K562 (cell line): Measurements from ENCODE around the gene MFSD11. TPM values are rescaled to one million over a fixed set of nuclear protein-coding genes. Genes with fewer than 3 reads are reported as not detected.

Experiments used
- ATAC-seq: fragments of 200-7000 bp; cut with Tn5 transposase; 3 replicates; pipeline ENCODE4 v1.9.1; 2020; ENCODE audit warnings: moderate library complexity
- BruUV-seq: library from RNA; stranded (reverse); fragments of 400-500 nt; replicated peaks from 2 replicates; lab custom pipeline; 2021; lab: Mats Ljungman, UMichigan
- CTCF ChIA-PET: fragments of 300-600 bp; formaldehyde crosslinking; extraction: SDS; loops from one replicate; lab custom pipeline; 2021; ENCODE audit warnings: low intra/inter-chr PET ratio; lab: Yijun Ruan, JAX
- POLR2A ChIA-PET: fragments of 300-600, 350-650 bp; sonication (Branson Sonifier 250); formaldehyde crosslinking; extraction: SDS; loops from one replicate; lab custom pipeline; 2021; ENCODE audit warnings: antibody characterized with exemption, inconsistent platforms; lab: Yijun Ruan, JAX
- DNase-seq, 4 experiments: peaks; one replicate each; pipeline versions ENCODE4 v3.0.0 to v3.0.0-alpha.2; 2011 to 2018; ENCODE audit warnings: low spot score in 3 of 4, mixed read lengths in 3 of 4; ENCODE audit errors: extremely low read depth in 1 of 4
- FAIRE-seq: peaks from 2 replicates; lab custom pipeline; 2011; peaks lifted over from hg19 to GRCh38; lab: Jason Lieb, UNC
- H2AFZ ChIP-seq: 2 replicates; pipeline ENCODE4 v1.6.0; 2011; ENCODE audit warnings: low read depth, low read length, control low read depth, inconsistent platforms
- H3K27ac ChIP-seq: fragments of 200-600 bp; 3 replicates; pipeline ENCODE4 v1.8.0; 2011; ENCODE audit warnings: low read depth, mild to moderate bottlenecking, control low read depth, inconsistent platforms, low read length, moderate library complexity, mixed read lengths; ENCODE audit errors: extremely low read depth
- H3K27me3 ChIP-seq, 2 experiments: fragments of 300-600 bp in 1 of 2; 2 replicates in 1 of 2; 3 replicates in 1 of 2; pipeline versions ENCODE4 v1.6.0 to v1.8.0; 2011; ENCODE audit warnings: inconsistent platforms in 2 of 2, low read length in 2 of 2, mild to moderate bottlenecking in 1 of 2, mixed read lengths in 1 of 2, moderate library complexity in 1 of 2; ENCODE audit not compliant: control insufficient read depth in 2 of 2, insufficient read depth in 2 of 2
- H3K36me3 ChIP-seq: fragments of 300-600 bp; 3 replicates; pipeline ENCODE4 v1.8.0; 2011; ENCODE audit warnings: mild to moderate bottlenecking, low read length, inconsistent platforms; ENCODE audit not compliant: control insufficient read depth, insufficient read depth
- H3K4me1 ChIP-seq, 2 experiments: fragments of 200-600 bp in 1 of 2; replicated peaks in 1 of 2; 2 replicates in 1 of 2; 3 replicates in 1 of 2; pipeline versions ENCODE4 v1.5.1 to v1.8.0; 2011; ENCODE audit warnings: inconsistent platforms in 2 of 2, low read length in 2 of 2, mild to moderate bottlenecking in 1 of 2, mixed read lengths in 1 of 2, moderate library complexity in 1 of 2; ENCODE audit not compliant: control insufficient read depth in 2 of 2, insufficient read depth in 2 of 2
- H3K4me2 ChIP-seq: 2 replicates; pipeline ENCODE4 v1.6.1; 2011; ENCODE audit warnings: low read length, control low read depth, inconsistent platforms, mixed read lengths; ENCODE audit not compliant: insufficient read depth
- H3K4me3 ChIP-seq: fragments of 200-600 bp; sonication (generic), shearing (Covaris generic); 2 replicates; pipeline ENCODE4 v1.5.1; 2016; ENCODE audit warnings: control low read depth, inconsistent platforms
- H3K79me2 ChIP-seq: fragments of 200-600 bp; 3 replicates; pipeline ENCODE4 v1.8.0; 2011; ENCODE audit warnings: low read length, inconsistent platforms; ENCODE audit not compliant: control insufficient read depth, insufficient read depth
- H3K9ac ChIP-seq, 2 experiments: 2 replicates each; pipeline versions ENCODE4 v1.6.0 to v1.6.1; 2011; ENCODE audit warnings: low read depth in 2 of 2, low read length in 2 of 2, control low read depth in 1 of 2, inconsistent platforms in 1 of 2, mild to moderate bottlenecking in 1 of 2, mixed read lengths in 1 of 2; ENCODE audit not compliant: insufficient read depth in 1 of 2
- H3K9me1 ChIP-seq: one replicate; pipeline ENCODE4 v1.6.0; 2011; ENCODE audit warnings: inconsistent platforms, mild to moderate bottlenecking, low read length, moderate library complexity; ENCODE audit not compliant: control insufficient read depth, insufficient read depth
- H3K9me3 ChIP-seq: replicated peaks from 2 replicates; pipeline ENCODE4 v1.5.1; 2011; ENCODE audit warnings: low read depth, low read length, inconsistent platforms; ENCODE audit not compliant: control insufficient read depth, insufficient read depth
- H4K20me1 ChIP-seq: replicated peaks from 2 replicates; pipeline ENCODE4 v1.6.1; 2011; ENCODE audit warnings: low read length, inconsistent platforms, mixed read lengths; ENCODE audit not compliant: control insufficient read depth, insufficient read depth
- CEBPZ ChIP-seq: fragments of 150-350 bp; IDR thresholded peaks from 2 replicates; pipeline ENCODE4 v1.6.1; 2014; ENCODE audit warnings: low read depth, mild to moderate bottlenecking, low read length, borderline replicate concordance
- DPF2 ChIP-seq: fragments of 450-650 bp; IDR thresholded peaks from 2 replicates; pipeline ENCODE4 v1.6.1; 2016
- E2F6 ChIP-seq, 2 experiments: IDR thresholded peaks; 2 replicates each; pipeline ENCODE4 v1.6.1; 2011; ENCODE audit warnings: borderline replicate concordance in 1 of 2, control low read depth in 1 of 2, low read depth in 1 of 2, low read length in 1 of 2, mild to moderate bottlenecking in 1 of 2, mixed read lengths in 1 of 2, moderate library complexity in 1 of 2; ENCODE audit not compliant: insufficient read depth in 1 of 2, insufficient read length in 1 of 2, poor library complexity in 1 of 2, severe bottlenecking in 1 of 2; ENCODE audit errors: extremely low read depth in 1 of 2
- E2F8 ChIP-seq: fragments of 450-650 bp; IDR thresholded peaks from 2 replicates; pipeline ENCODE4 v1.7.1; 2018; ENCODE audit warnings: mild to moderate bottlenecking, low read depth; ENCODE audit not compliant: partially characterized antibody
- EGR1 ChIP-seq: fragments of 450-650 bp; conservative IDR thresholded peaks from 2 replicates; pipeline ENCODE4 v1.6.1; 2017; ENCODE audit warnings: mild to moderate bottlenecking
- HDAC3 ChIP-seq: fragments of 450-650 bp; IDR thresholded peaks from 2 replicates; pipeline ENCODE4 v1.6.1; 2018; ENCODE audit warnings: borderline replicate concordance, mild to moderate bottlenecking, moderate library complexity; ENCODE audit not compliant: partially characterized antibody
- HNRNPK ChIP-seq: fragments of 200-400 bp; formaldehyde crosslinking; IDR thresholded peaks from one replicate; pipeline ENCODE4 v1.6.1; 2018; ENCODE audit warnings: mild to moderate bottlenecking, low read depth, low read length; ENCODE audit not compliant: poor library complexity, severe bottlenecking
- MCM2 ChIP-seq: fragments of 450-650 bp; IDR thresholded peaks from 2 replicates; pipeline ENCODE4 v1.6.1; 2017; ENCODE audit warnings: low read depth, mild to moderate bottlenecking
- MEF2A ChIP-seq: IDR thresholded peaks from 2 replicates; pipeline ENCODE4 v1.6.1; 2011; ENCODE audit warnings: low read depth, mild to moderate bottlenecking, low read length, moderate library complexity; ENCODE audit not compliant: control insufficient read depth
- POLR3G ChIP-seq: IDR thresholded peaks from 2 replicates; pipeline ENCODE4 v1.6.1; 2011; ENCODE audit not compliant: insufficient read length, insufficient replicate concordance; ENCODE audit errors: extremely low read depth
- TRIM24 ChIP-seq, 2 experiments: fragments of 450-650 bp; IDR thresholded peaks; 2 replicates each; pipeline ENCODE4 v1.6.1; 2016
- ZBTB17 ChIP-seq: fragments of 450-650 bp; formaldehyde crosslinking; IDR thresholded peaks from 2 replicates; pipeline ENCODE4 v1.4.0; 2020; ENCODE audit warnings: mild to moderate bottlenecking
- WGBS: fragments of 100-300 bp; shearing (Covaris generic); methylation state at CpG from one replicate; pipeline ENCODE4 v1.1.6; 2016; ENCODE audit warnings: low coverage, mixed read lengths; ENCODE audit not compliant: insufficient coverage; ENCODE audit errors: missing lambda C conversion rate; 5-methylcytosine and 5-hydroxymethylcytosine counted together
- in situ Hi-C: fragments of 300-500 bp; cut with MboI; formaldehyde crosslinking; loops from 4 replicates; pipeline ENCODE4 v1.15.0; 2018; ENCODE audit warnings: inconsistent platforms, mixed read lengths
- intact Hi-C: fragments of 100-400 bp; cut with micrococcal nuclease; formaldehyde crosslinking; loops from 2 replicates; pipeline ENCODE4 v1.14.2; 2022
- polyA plus RNA-seq, 8 experiments: library from polyadenylated mRNA; depleted of rRNA in 4 of 8; stranded (reverse) in 5 of 8; unstranded in 3 of 8; fragments of >200 nt; fragmentation: Nextera tagmentation in 2 of 8; fragmentation: Illumina TruSeq in 1 of 8; extraction: Ambion mirVana in 2 of 8; extraction: Trizol in 1 of 8; gene quantifications; 2 replicates each; pipeline versions ENCODE4 v1.2.1 to v1.2.3, GENCODE V29; 2011 to 2014; ENCODE audit warnings: inconsistent platforms in 1 of 8, missing spikeins in 1 of 8
- total RNA-seq, 7 experiments: library from RNA; depleted of rRNA in 6 of 7; stranded (reverse); fragments of >200 nt in 6 of 7; fragmentation: Illumina TruSeq in 2 of 7; extraction: Trizol in 2 of 7; gene quantifications; 2 replicates each; pipeline versions ENCODE4 v1.2.1 to v1.2.3, GENCODE V29; 2011 to 2021; ENCODE audit warnings: low replicate concordance in 1 of 7

MFSD11 gene
- total and polyA plus RNA-seq, 9 of the 15 experiments (the other 6 are each of a cell fraction or from before 2014, with no cell fraction given) = 14.4 to 24.5 (median 19.9) TPM

DNA sequence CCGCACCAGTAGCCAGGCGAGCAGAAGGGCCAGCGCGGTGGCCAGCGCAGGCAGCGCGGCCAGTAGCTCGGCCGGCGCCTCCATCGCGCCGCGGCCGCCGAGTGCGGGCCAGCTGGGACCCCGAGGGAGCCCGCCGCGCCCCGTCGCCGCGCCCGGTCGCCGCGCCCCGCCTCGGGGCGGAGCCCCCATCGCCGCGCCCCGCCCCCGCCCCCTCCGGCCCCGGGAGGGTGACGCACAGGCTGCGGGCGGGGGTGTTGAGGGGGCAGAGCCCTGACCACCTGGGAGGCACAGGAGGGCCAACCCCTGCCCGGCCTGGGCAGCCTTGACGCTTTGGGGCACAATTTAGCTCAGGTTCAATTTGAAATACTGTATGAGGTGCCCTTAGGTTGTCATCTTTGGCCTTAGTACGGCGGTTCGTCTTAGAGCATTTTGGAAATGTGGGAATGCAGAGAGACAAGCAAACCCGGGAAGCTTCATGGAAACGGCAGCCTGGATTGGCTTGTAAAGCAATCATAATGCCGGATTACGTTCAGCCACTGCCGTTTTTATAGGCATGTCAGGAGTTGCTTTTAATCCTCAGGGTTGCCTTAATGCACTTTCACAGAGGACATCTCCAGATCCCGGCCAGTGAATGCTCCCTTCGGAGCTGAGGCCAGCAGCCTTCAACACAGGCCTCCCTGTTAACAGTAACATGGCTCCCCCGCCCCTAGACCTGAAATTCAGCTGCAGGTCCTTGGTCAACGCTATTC lies 26.9 kb upstream of the MFSD11 start, which contains the start of gene MXRA7:
Gene MXRA7 (minus strand): TSS at position 103 of the 749 bp plus-strand sequence. CDS start 19 bp downstream, at position 84.
- in situ Hi-C loops (no loop called here), intact Hi-C loops (no loop called here)
- H4K20me1 ChIP-seq = peaks cover 10% of the 10 kb centered on the region
- no peaks in the 10 kb centered on the region for H3K27me3 ChIP-seq
- H3K79me2 ChIP-seq = peaks cover 10% of the 10 kb centered on the region; the same call in 2 of the 3 replicates
- H3K4me1 ChIP-seq = peaks cover 33 to 36% of the 10 kb centered on the region in 2 experiments
- H3K9me3 ChIP-seq = no peaks in the 10 kb centered on the region
- BruUV-seq = no TSS peak
- peak; percentile 80 for ATAC-seq
- peak within 1 kb of the TSS; percentile 27; the same call in 2 of the 3 replicates for H3K27ac ChIP-seq
- peaks cover 32% of the 10 kb centered on the region for H3K36me3 ChIP-seq
- H3K4me3 ChIP-seq = peak within 1 kb of the TSS; percentile 42
- ChIA-PET POLR2A (interaction anchor here (0.6 to 5.2 kb wide), 5 partner anchors 10 to 931 kb away, joined by 3 to 35 read pairs (median 3); partner anchors contain the start of genes JMJD6 and METTL23), CTCF (no interaction called here)
- peak within 1 kb of the TSS; percentile 78 for H2AFZ ChIP-seq
- WGBS = 19% methylated on average over 17 of the region's 56 CpGs
- FAIRE-seq = peak; percentile 19
- H3K4me2 ChIP-seq = peak within 1 kb of the TSS; percentile 79
- peak within 1 kb of the TSS; percentile 53 to 89; a peak in 3 of 4 replicates for H3K9ac ChIP-seq
- DNase-seq = peak; percentile 73 to 93 (median 90)
- peaks cover 2% of the 10 kb centered on the region for H3K9me1 ChIP-seq
- TF ChIP-seq E2F8 (no peak), CEBPZ (no peak), E2F6 (IDR thresholded peaks at IDR 0.05; ENCODE audit: borderline replicate concordance in 1 of 2, extremely low read depth in 1 of 2, insufficient read depth in 1 of 2, insufficient read length in 1 of 2, low read depth in 1 of 2, low read length in 1 of 2, poor library complexity in 1 of 2, severe bottlenecking in 1 of 2) (peak in 1 of 2 experiments; percentile 12), POLR3G (no peak), MEF2A (no peak), EGR1 (peak; percentile 85), HNRNPK (no peak), ZBTB17 (CRISPR knock-in tag) (no peak), TRIM24 (IDR thresholded peaks at IDR 0.05) (no peak), DPF2 (0 out of 2 replicates have a peak, but pooled peaks have one; percentile 38), MCM2 (no peak), HDAC3 (no peak)
